ENCODE measurements around the gene KIF1A. TPM values are rescaled to one million over a fixed set of nuclear protein-coding genes. Genes with fewer than 3 reads are reported as not detected.

KIF1A gene
- polyA plus RNA-seq, 1 donor: 15.8 TPM

- Histone ChIP-seq H3K36me3 (ENCODE audit: control insufficient read depth, insufficient read depth, low read length) (no peaks in the 10 kb centered on the region), H3K9me3 (ENCODE audit: control insufficient read depth, low read depth, low read length) (peaks cover 9% of the 10 kb centered on the region), H3K4me1 (ENCODE audit: control insufficient read depth, insufficient read depth, low read length) (peaks cover 2% of the 10 kb centered on the region), H3K4me3 (ENCODE audit: low read length) (no peak overlapping the region), H3K27ac (ENCODE audit: low read length) (no peak overlapping the region), H3K27me3 (ENCODE audit: control insufficient read depth, insufficient read depth, low read length) (peaks cover 51% of the 10 kb centered on the region)
- WGBS (ENCODE audit: insufficient coverage, low lambda C conversion rate): no CpG with 5 or more reads among the region's 19 CpGs
- no peak for DNase-seq
Observed at GRCh38 chr2:240817496-240818292, 2.3 kb downstream of the KIF1A start.

- Histone ChIP-seq H3K4me1 (ENCODE audit: control insufficient read depth, insufficient read depth, low read length) (peaks cover 2% of the 10 kb centered on the region), H3K36me3 (ENCODE audit: control insufficient read depth, insufficient read depth, low read length) (no peaks in the 10 kb centered on the region), H3K4me3 (ENCODE audit: low read length) (no peak overlapping the region), H3K9me3 (ENCODE audit: control insufficient read depth, low read depth, low read length) (peaks cover 17% of the 10 kb centered on the region), H3K27ac (ENCODE audit: low read length) (no peak overlapping the region), H3K27me3 (ENCODE audit: control insufficient read depth, insufficient read depth, low read length) (peaks cover 43% of the 10 kb centered on the region)
- DNase-seq: no peak
- WGBS (ENCODE audit: insufficient coverage, low lambda C conversion rate): no CpG with 5 or more reads among the region's 12 CpGs
Observed at GRCh38 chr2:240816584-240817495, 3.2 kb downstream of the KIF1A start.

GRCh38 chr2:240815761-240816583, 4.0 kb downstream of the KIF1A start:
- Histone ChIP-seq H3K27ac (ENCODE audit: low read length) (no peak overlapping the region), H3K4me3 (ENCODE audit: low read length) (no peak overlapping the region), H3K36me3 (ENCODE audit: control insufficient read depth, insufficient read depth, low read length) (no peaks in the 10 kb centered on the region), H3K9me3 (ENCODE audit: control insufficient read depth, low read depth, low read length) (peaks cover 18% of the 10 kb centered on the region), H3K27me3 (ENCODE audit: control insufficient read depth, insufficient read depth, low read length) (peaks cover 34% of the 10 kb centered on the region), H3K4me1 (ENCODE audit: control insufficient read depth, insufficient read depth, low read length) (peaks cover 2% of the 10 kb centered on the region)
- no peak for DNase-seq
- 100% methylated on average over 1 of the region's 9 CpGs for WGBS (ENCODE audit: insufficient coverage, low lambda C conversion rate)

GRCh38 chr2:240814946-240815760, 4.9 kb downstream of the KIF1A start:
- DNase-seq: no peak
- WGBS (ENCODE audit: insufficient coverage, low lambda C conversion rate): no CpG with 5 or more reads among the region's 11 CpGs
- no peaks in the 10 kb centered on the region for H3K36me3 ChIP-seq (ENCODE audit: control insufficient read depth, insufficient read depth, low read length)
- H3K9me3 ChIP-seq (ENCODE audit: control insufficient read depth, low read depth, low read length): peaks cover 18% of the 10 kb centered on the region
- no peak overlapping the region for H3K4me3 ChIP-seq (ENCODE audit: low read length)
- peaks cover 2% of the 10 kb centered on the region for H3K4me1 ChIP-seq (ENCODE audit: control insufficient read depth, insufficient read depth, low read length)
- no peak overlapping the region for H3K27ac ChIP-seq (ENCODE audit: low read length)
- peaks cover 27% of the 10 kb centered on the region for H3K27me3 ChIP-seq (ENCODE audit: control insufficient read depth, insufficient read depth, low read length)

GRCh38 chr2:240814280-240814679, 5.7 kb downstream of the KIF1A start:
- H3K4me1 ChIP-seq (ENCODE audit: control insufficient read depth, insufficient read depth, low read length): no peaks in the 10 kb centered on the region
- no peak for DNase-seq
- 100% methylated on average over 2 of the region's 4 CpGs for WGBS (ENCODE audit: insufficient coverage, low lambda C conversion rate)
- no peak overlapping the region for H3K4me3 ChIP-seq (ENCODE audit: low read length)
- H3K27me3 ChIP-seq (ENCODE audit: control insufficient read depth, insufficient read depth, low read length): peaks cover 23% of the 10 kb centered on the region
- no peaks in the 10 kb centered on the region for H3K36me3 ChIP-seq (ENCODE audit: control insufficient read depth, insufficient read depth, low read length)
- peaks cover 18% of the 10 kb centered on the region for H3K9me3 ChIP-seq (ENCODE audit: control insufficient read depth, low read depth, low read length)
- no peak overlapping the region for H3K27ac ChIP-seq (ENCODE audit: low read length)

- DNase-seq: no peak
- WGBS (ENCODE audit: insufficient coverage, low lambda C conversion rate): 80% methylated on average over 2 of the region's 17 CpGs
- Histone ChIP-seq H3K9me3 (ENCODE audit: control insufficient read depth, low read depth, low read length) (peaks cover 18% of the 10 kb centered on the region), H3K36me3 (ENCODE audit: control insufficient read depth, insufficient read depth, low read length) (no peaks in the 10 kb centered on the region), H3K27me3 (ENCODE audit: control insufficient read depth, insufficient read depth, low read length) (peaks cover 17% of the 10 kb centered on the region), H3K4me1 (ENCODE audit: control insufficient read depth, insufficient read depth, low read length) (no peaks in the 10 kb centered on the region), H3K4me3 (ENCODE audit: low read length) (no peak overlapping the region), H3K27ac (ENCODE audit: low read length) (no peak overlapping the region)
Observed at GRCh38 chr2:240813231-240813921, 6.6 kb downstream of the KIF1A start.

- Histone ChIP-seq H3K27me3 (ENCODE audit: control insufficient read depth, insufficient read depth, low read length) (peaks cover 10% of the 10 kb centered on the region), H3K27ac (ENCODE audit: low read length) (no peak overlapping the region), H3K4me1 (ENCODE audit: control insufficient read depth, insufficient read depth, low read length) (no peaks in the 10 kb centered on the region), H3K4me3 (ENCODE audit: low read length) (no peak overlapping the region), H3K9me3 (ENCODE audit: control insufficient read depth, low read depth, low read length) (peaks cover 18% of the 10 kb centered on the region), H3K36me3 (ENCODE audit: control insufficient read depth, insufficient read depth, low read length) (no peaks in the 10 kb centered on the region)
- DNase-seq: no peak
- WGBS (ENCODE audit: insufficient coverage, low lambda C conversion rate): no CpG with 5 or more reads among the region's 20 CpGs
Observed at GRCh38 chr2:240812721-240813120, 7.3 kb downstream of the KIF1A start.

- no peak overlapping the region for H3K4me3 ChIP-seq (ENCODE audit: low read length)
- no peaks in the 10 kb centered on the region for H3K36me3 ChIP-seq (ENCODE audit: control insufficient read depth, insufficient read depth, low read length)
- peaks cover 18% of the 10 kb centered on the region for H3K9me3 ChIP-seq (ENCODE audit: control insufficient read depth, low read depth, low read length)
- no peak overlapping the region for H3K27ac ChIP-seq (ENCODE audit: low read length)
- peaks cover 6% of the 10 kb centered on the region for H3K27me3 ChIP-seq (ENCODE audit: control insufficient read depth, insufficient read depth, low read length)
- WGBS (ENCODE audit: insufficient coverage, low lambda C conversion rate): no CpG with 5 or more reads among the region's 10 CpGs
- H3K4me1 ChIP-seq (ENCODE audit: control insufficient read depth, insufficient read depth, low read length): no peaks in the 10 kb centered on the region
- DNase-seq: no peak
Observed at GRCh38 chr2:240812301-240812680, 7.7 kb downstream of the KIF1A start.
